T-cell (primary cell): ENCODE data around the gene SLC49A4. TPM values are rescaled to one million over a fixed set of nuclear protein-coding genes. Genes with fewer than 3 reads are reported as not detected.

Experiments used
- ATAC-seq, 4 experiments: fragments of 200-7000 bp in 3 of 4; fragments of 150-1000 bp in 1 of 4; cut with Tn5 transposase; replicated peaks in 1 of 4; 1 replicate in 3 of 4; 2 replicates in 1 of 4; pipeline ENCODE4 v1.10.0; 2021; ENCODE audit warnings: moderate library complexity in 3 of 4, mild to moderate bottlenecking in 2 of 4, moderate number of reproducible peaks in 1 of 4
- CTCF ChIA-PET, 2 donors: fragments of 300-600 bp; sonication (Branson Sonifier 250); formaldehyde crosslinking; loops; one replicate each; lab custom pipeline; 2022; ENCODE audit warnings: antibody characterized with exemption in 2 of 2; lab: Charles Lee
- POLR2A ChIA-PET, 2 donors: fragments of 300-600 bp; sonication (Branson Sonifier 250); formaldehyde crosslinking; loops; one replicate each; lab custom pipeline; 2022; ENCODE audit warnings: antibody characterized with exemption in 2 of 2; lab: Charles Lee
- DNase-seq, 35 experiments: peaks; one replicate each; pipeline versions ENCODE4 v3.0.0 to v3.0.0-alpha.2; 2013 to 2023
- H3K27ac ChIP-seq: one replicate; pipeline ENCODE4 v1.5.1; 2013; ENCODE audit warnings: low read length
- H3K27me3 ChIP-seq, 2 experiments: replicated peaks in 1 of 2; 1 replicate in 1 of 2; 2 replicates in 1 of 2; pipeline versions ENCODE4 v1.6.1 to v1.7.0; 2013; ENCODE audit warnings: low read length in 1 of 2, mixed read lengths in 1 of 2; ENCODE audit not compliant: control insufficient read depth in 2 of 2, insufficient read depth in 2 of 2; ENCODE audit errors: extremely low read depth in 1 of 2
- H3K36me3 ChIP-seq, 2 donors: 1 replicate in 1 of 2; 2 replicates in 1 of 2; pipeline versions ENCODE4 v1.6.1 to v1.7.0; 2013; ENCODE audit warnings: low read length in 1 of 2; ENCODE audit not compliant: control insufficient read depth in 2 of 2, insufficient read depth in 1 of 2; ENCODE audit errors: extremely low read depth in 1 of 2
- H3K4me1 ChIP-seq, 2 experiments: 1 replicate in 1 of 2; 2 replicates in 1 of 2; pipeline versions ENCODE4 v1.6.1 to v1.7.0; 2013; ENCODE audit warnings: low read length in 2 of 2, mixed read lengths in 1 of 2; ENCODE audit not compliant: insufficient read depth in 2 of 2, control insufficient read depth in 1 of 2; ENCODE audit errors: extremely low read depth in 1 of 2
- H3K4me3 ChIP-seq, 2 donors: 1 replicate in 1 of 2; 2 replicates in 1 of 2; pipeline versions ENCODE4 v1.5.1 to v1.7.0; 2013; ENCODE audit warnings: mild to moderate bottlenecking in 2 of 2, low read length in 1 of 2, moderate library complexity in 1 of 2; ENCODE audit not compliant: control insufficient read depth in 1 of 2; ENCODE audit errors: extremely low read depth in 1 of 2
- H3K9me3 ChIP-seq: 2 replicates; pipeline ENCODE4 v1.7.0; 2013
- H3K27ac Mint-ChIP-seq, 2 donors: one replicate each; pipeline ENCODE4 v1.8.0; 2020 to 2021; ENCODE audit warnings: mild to moderate bottlenecking in 2 of 2, mixed read lengths in 2 of 2
- H3K27me3 Mint-ChIP-seq, 2 donors: one replicate each; pipeline ENCODE4 v1.8.0; 2021 to 2022; ENCODE audit warnings: mixed read lengths in 2 of 2
- H3K36me3 Mint-ChIP-seq: one replicate; pipeline ENCODE4 v1.8.0; 2021; ENCODE audit warnings: mixed read lengths
- H3K4me1 Mint-ChIP-seq, 3 donors: one replicate each; pipeline ENCODE4 v1.8.0; 2020 to 2022; ENCODE audit warnings: mixed read lengths in 3 of 3, mild to moderate bottlenecking in 1 of 3
- H3K4me3 Mint-ChIP-seq, 3 donors: one replicate each; pipeline ENCODE4 v1.8.0; 2020 to 2022; ENCODE audit warnings: mild to moderate bottlenecking in 3 of 3, mixed read lengths in 3 of 3, moderate library complexity in 3 of 3
- H3K9me3 Mint-ChIP-seq, 3 donors: one replicate each; pipeline ENCODE4 v1.8.0; 2020 to 2022; ENCODE audit warnings: mixed read lengths in 3 of 3
- WGBS: methylation state at CpG from one replicate; pipeline ENCODE4 v1.1.5; 2013; ENCODE audit warnings: missing lambda C conversion rate; ENCODE audit not compliant: insufficient coverage; 5-methylcytosine and 5-hydroxymethylcytosine counted together
- total RNA-seq, 35 experiments: library from RNA in 6 of 35; stranded (reverse) in 6 of 35; fragments of 120-200 nt in 1 of 35; gene quantifications; one replicate each; pipeline versions ENCODE4 v1.2.1 to v1.2.4 and lab custom pipeline; 2013 to 2026

The SLC49A4 gene
- total RNA-seq, 5 donors from 2014 or later (not counting 1 experiment from before 2014, with no cell fraction given): 6.6 to 8.3 (median 7.6) TPM

GRCh38 chr3:122890077-122890719 lies 95.3 kb downstream of the SLC49A4 start:
- peaks cover 0 to 5% of the 10 kb centered on the region in 2 experiments for H3K4me1 ChIP-seq
- no peak overlapping the region for H3K4me3 Mint-ChIP-seq
- H3K36me3 ChIP-seq: no peaks in the 10 kb centered on the region
- H3K27ac ChIP-seq: no peak overlapping the region
- ChIA-PET CTCF (no interaction called here), POLR2A (no interaction called here)
- H3K27me3 Mint-ChIP-seq: no peaks in the 10 kb centered on the region
- no peaks in the 10 kb centered on the region for H3K27me3 ChIP-seq
- peak in 2 of 4 experiments; percentile 37 to 53 for ATAC-seq
- peak in 1 of 35 experiments; percentile 6 for DNase-seq
- H3K36me3 Mint-ChIP-seq: peaks cover 3% of the 10 kb centered on the region
- H3K4me1 Mint-ChIP-seq: peaks cover 13 to 20% (median 19%) of the 10 kb centered on the region in 3 donors
- no peaks in the 10 kb centered on the region for H3K9me3 ChIP-seq
- no peaks in the 10 kb centered on the region for H3K9me3 Mint-ChIP-seq
- WGBS: 40% methylated on average over 4 of the region's 6 CpGs
- H3K4me3 ChIP-seq: no peak overlapping the region
- H3K27ac Mint-ChIP-seq: no peak overlapping the region

GRCh38 chr3:122890720-122891220 lies 95.9 kb downstream of the SLC49A4 start:
- H3K27me3 ChIP-seq: no peaks in the 10 kb centered on the region
- DNase-seq (no peak), ATAC-seq (no peak)
- no peaks in the 10 kb centered on the region for H3K9me3 ChIP-seq
- no peak overlapping the region for H3K4me3 ChIP-seq
- 100% methylated on average over 3 of the region's 4 CpGs for WGBS
- Mint-ChIP-seq H3K27ac (no peak overlapping the region), H3K9me3 (no peaks in the 10 kb centered on the region), H3K27me3 (no peaks in the 10 kb centered on the region), H3K36me3 (peaks cover 3% of the 10 kb centered on the region), H3K4me3 (no peak overlapping the region), H3K4me1 (peaks cover 13 to 20% (median 19%) of the 10 kb centered on the region in 3 donors)
- CTCF ChIA-PET: no interaction called here
- no peaks in the 10 kb centered on the region for H3K36me3 ChIP-seq
- H3K4me1 ChIP-seq: peaks cover 0 to 5% of the 10 kb centered on the region in 2 experiments
- POLR2A ChIA-PET: interaction anchor here in 1 of 2 donors (1.1 kb wide), 1 partner anchor 9 kb away, joined by 4 read pairs; no protein-coding TSS in a partner anchor
- H3K27ac ChIP-seq: no peak overlapping the region

GRCh38 chr3:122892118-122892960 lies 97.5 kb downstream of the SLC49A4 start:
- H3K9me3 Mint-ChIP-seq: no peaks in the 10 kb centered on the region
- ChIA-PET POLR2A (interaction anchor here in 1 of 2 donors (1.1 kb wide), 1 partner anchor 10 kb away, joined by 4 read pairs; no protein-coding TSS in a partner anchor), CTCF (no interaction called here)
- no peaks in the 10 kb centered on the region for H3K9me3 ChIP-seq
- WGBS: 94% methylated on average over 14 of the region's 21 CpGs
- H3K36me3 Mint-ChIP-seq: no peaks in the 10 kb centered on the region
- DNase-seq (no peak), ATAC-seq (no peak)
- H3K4me3 Mint-ChIP-seq: no peak overlapping the region
- no peak overlapping the region for H3K4me3 ChIP-seq
- peaks cover 3 to 4% of the 10 kb centered on the region in 2 donors for H3K27me3 Mint-ChIP-seq
- H3K36me3 ChIP-seq: no peaks in the 10 kb centered on the region
- no peak overlapping the region for H3K27ac Mint-ChIP-seq
- H3K27me3 ChIP-seq: no peaks in the 10 kb centered on the region
- peaks cover 0 to 5% of the 10 kb centered on the region in 2 experiments for H3K4me1 ChIP-seq
- peaks cover 13 to 20% (median 19%) of the 10 kb centered on the region in 3 donors for H3K4me1 Mint-ChIP-seq
- no peak overlapping the region for H3K27ac ChIP-seq

GRCh38 chr3:122893282-122893681 lies 98.4 kb downstream of the SLC49A4 start:
- 76% methylated on average over 5 of the region's 8 CpGs for WGBS
- ATAC-seq (peak in 3 of 4 experiments; percentile 39 to 82 (median 63)), DNase-seq (peak in 1 of 35 experiments; percentile 2)
- no peak overlapping the region for H3K4me3 Mint-ChIP-seq
- H3K36me3 ChIP-seq: no peaks in the 10 kb centered on the region
- no peaks in the 10 kb centered on the region for H3K27me3 ChIP-seq
- H3K27me3 Mint-ChIP-seq: peaks cover 3 to 4% of the 10 kb centered on the region in 2 donors
- H3K9me3 Mint-ChIP-seq: no peaks in the 10 kb centered on the region
- no peak overlapping the region for H3K27ac ChIP-seq
- POLR2A ChIA-PET: no interaction called here
- no peak overlapping the region for H3K27ac Mint-ChIP-seq
- H3K36me3 Mint-ChIP-seq: no peaks in the 10 kb centered on the region
- peaks cover 0 to 5% of the 10 kb centered on the region in 2 experiments for H3K4me1 ChIP-seq
- CTCF ChIA-PET: no interaction called here
- H3K9me3 ChIP-seq: no peaks in the 10 kb centered on the region
- H3K4me1 Mint-ChIP-seq: peaks cover 13 to 20% (median 19%) of the 10 kb centered on the region in 3 donors
- no peak overlapping the region for H3K4me3 ChIP-seq

DNA sequence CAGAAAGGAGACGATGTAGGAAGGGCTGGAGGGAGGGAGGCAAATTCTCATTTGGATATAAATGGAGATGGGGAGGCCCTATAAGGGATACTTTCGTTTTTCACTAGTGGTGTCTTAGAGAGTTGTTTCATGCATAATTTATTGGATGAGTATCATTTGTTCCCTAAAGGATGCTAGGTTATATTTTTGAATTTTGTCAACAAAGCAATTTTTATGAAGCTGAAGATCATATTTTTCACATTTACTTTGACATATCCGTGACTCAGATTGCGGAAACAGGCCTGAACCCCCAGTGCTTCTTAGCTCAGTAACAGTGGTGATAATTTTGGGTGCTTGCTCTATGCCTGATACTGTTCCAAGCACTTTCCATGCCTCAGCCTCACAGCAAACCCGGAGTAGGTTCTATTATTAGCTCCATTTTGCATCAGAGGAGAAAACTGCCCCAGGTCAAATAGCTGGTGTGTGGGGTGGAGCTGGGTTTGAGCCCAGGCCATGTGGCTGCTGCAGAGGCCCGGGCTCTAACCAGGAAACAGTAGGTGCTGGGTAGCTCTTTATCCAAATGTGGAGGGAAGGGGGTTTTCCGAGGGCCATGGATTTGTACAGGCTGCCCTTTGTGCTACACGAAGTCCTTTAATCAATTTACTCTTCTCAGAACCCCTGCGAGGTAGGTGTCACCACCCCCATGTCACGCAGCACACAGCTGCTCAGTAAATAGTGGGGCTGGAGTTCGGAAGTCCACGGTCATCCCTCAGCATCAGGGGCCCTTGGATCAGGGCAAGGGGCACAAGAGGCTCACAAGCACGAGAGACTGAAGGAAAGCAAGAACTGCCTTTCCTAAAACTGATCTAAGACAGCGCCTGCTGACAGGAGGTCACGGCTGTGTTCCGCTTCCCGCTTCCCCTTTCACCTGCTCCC lies 99.1 kb downstream of the SLC49A4 start:
- ATAC-seq: no peak
- H3K4me3 ChIP-seq: no peak overlapping the region
- H3K27ac ChIP-seq: no peak overlapping the region
- WGBS: 80% methylated on average over 7 of the region's 17 CpGs
- Mint-ChIP-seq H3K4me3 (no peak overlapping the region), H3K36me3 (no peaks in the 10 kb centered on the region), H3K9me3 (no peaks in the 10 kb centered on the region), H3K27me3 (peaks cover 10 to 11% of the 10 kb centered on the region in 2 donors), H3K4me1 (peaks cover 13 to 20% (median 19%) of the 10 kb centered on the region in 3 donors), H3K27ac (no peak overlapping the region)
- ChIA-PET POLR2A (no interaction called here), CTCF (interaction anchor here (0.6 to 0.7 kb wide), 2 partner anchors 9 to 306 kb away, joined by 3 read pairs; no protein-coding TSS in a partner anchor)
- H3K27me3 ChIP-seq: peaks cover 0 to 4% of the 10 kb centered on the region in 2 experiments
- no peaks in the 10 kb centered on the region for H3K36me3 ChIP-seq
- DNase-seq: no peak
- H3K9me3 ChIP-seq: no peaks in the 10 kb centered on the region
- H3K4me1 ChIP-seq: peaks cover 0 to 5% of the 10 kb centered on the region in 2 experiments
